Mucosa of stomach (tissue), 1 donor: Measurements from ENCODE around the gene HNRNPA3.

Experiments
- H3K27me3 ChIP-seq: one replicate; pipeline ENCODE4 v1.7.0; 2013; ENCODE audit warnings: mild to moderate bottlenecking, low read length; ENCODE audit not compliant: control insufficient read depth, insufficient read depth
- H3K36me3 ChIP-seq: one replicate; pipeline ENCODE4 v1.7.0; 2013; ENCODE audit warnings: low read length; ENCODE audit not compliant: control insufficient read depth, insufficient read depth
- H3K4me1 ChIP-seq: one replicate; pipeline ENCODE4 v1.7.0; 2013; ENCODE audit warnings: mild to moderate bottlenecking, low read length; ENCODE audit not compliant: control insufficient read depth, insufficient read depth
- H3K4me3 ChIP-seq: one replicate; pipeline ENCODE4 v1.7.0; 2013; ENCODE audit warnings: low read length
- H3K9ac ChIP-seq: one replicate; pipeline ENCODE4 v1.7.0; 2013; ENCODE audit warnings: mild to moderate bottlenecking, low read length, moderate library complexity
- H3K9me3 ChIP-seq: one replicate; pipeline ENCODE4 v1.7.0; 2013; ENCODE audit warnings: mild to moderate bottlenecking, low read length, moderate library complexity; ENCODE audit not compliant: control insufficient read depth
- donor health status: Pancreatic carcinoma.

Gene HNRNPA3

GRCh38 chr2:177212106-177212890, at the start of gene HNRNPA3:
HNRNPA3 (plus strand) TSS chr2:177212794; CDS start chr2:177212800, 6 bp downstream.
- H3K4me1 ChIP-seq = peaks cover 13% of the 10 kb centered on the region
- no peaks in the 10 kb centered on the region for H3K9me3 ChIP-seq
- H3K27me3 ChIP-seq = no peaks in the 10 kb centered on the region

GRCh38 chr2:177164131-177164530, 48.5 kb upstream of the HNRNPA3 start:
- no peak overlapping the region for H3K4me3 ChIP-seq
- H3K36me3 ChIP-seq = no peaks in the 10 kb centered on the region
- no peaks in the 10 kb centered on the region for H3K9me3 ChIP-seq
- H3K27me3 ChIP-seq = no peaks in the 10 kb centered on the region
- peak overlapping the region; percentile 77 for H3K9ac ChIP-seq
- H3K4me1 ChIP-seq = peaks cover 16% of the 10 kb centered on the region

More at GRCh38 chr2:177212106-177212890, at the start of gene HNRNPA3:
- no peaks in the 10 kb centered on the region for H3K36me3 ChIP-seq
- H3K4me3 ChIP-seq = peak within 1 kb of the TSS; percentile 45
- H3K9ac ChIP-seq = peak within 1 kb of the TSS; percentile 93

- H3K36me3 ChIP-seq = no peaks in the 10 kb centered on the region
- no peaks in the 10 kb centered on the region for H3K27me3 ChIP-seq
- H3K4me1 ChIP-seq = peaks cover 16% of the 10 kb centered on the region
- H3K9me3 ChIP-seq = no peaks in the 10 kb centered on the region
- no peak overlapping the region for H3K4me3 ChIP-seq
- H3K9ac ChIP-seq = peak overlapping the region; percentile 77
Measured at GRCh38 chr2:177164584-177165052, 48.0 kb upstream of the HNRNPA3 start.

GRCh38 chr2:177165061-177165583, 47.5 kb upstream of the HNRNPA3 start:
- no peaks in the 10 kb centered on the region for H3K27me3 ChIP-seq
- peak overlapping the region; percentile 77 for H3K9ac ChIP-seq
- H3K9me3 ChIP-seq = no peaks in the 10 kb centered on the region
- H3K4me1 ChIP-seq = peaks cover 21% of the 10 kb centered on the region
- peak overlapping the region; percentile 31 for H3K4me3 ChIP-seq
- H3K36me3 ChIP-seq = no peaks in the 10 kb centered on the region

GRCh38 chr2:177165721-177166711, 46.6 kb upstream of the HNRNPA3 start:
- Histone ChIP-seq H3K9ac (peak overlapping the region; percentile 77), H3K4me1 (peaks cover 28% of the 10 kb centered on the region), H3K4me3 (peak overlapping the region; percentile 27), H3K27me3 (no peaks in the 10 kb centered on the region), H3K36me3 (no peaks in the 10 kb centered on the region), H3K9me3 (no peaks in the 10 kb centered on the region)

- Histone ChIP-seq H3K36me3 (no peaks in the 10 kb centered on the region), H3K9ac (no peak overlapping the region), H3K27me3 (no peaks in the 10 kb centered on the region), H3K4me1 (peaks cover 31% of the 10 kb centered on the region), H3K9me3 (no peaks in the 10 kb centered on the region), H3K4me3 (no peak overlapping the region)
Measured at GRCh38 chr2:177169810-177170514, 42.6 kb upstream of the HNRNPA3 start.

- Histone ChIP-seq H3K9ac (no peak overlapping the region), H3K4me3 (no peak overlapping the region), H3K27me3 (no peaks in the 10 kb centered on the region), H3K36me3 (no peaks in the 10 kb centered on the region), H3K4me1 (peaks cover 21% of the 10 kb centered on the region), H3K9me3 (no peaks in the 10 kb centered on the region)
Measured at GRCh38 chr2:177171418-177171865, 41.2 kb upstream of the HNRNPA3 start.

- H3K27me3 ChIP-seq = no peaks in the 10 kb centered on the region
- no peak overlapping the region for H3K9ac ChIP-seq
- no peaks in the 10 kb centered on the region for H3K36me3 ChIP-seq
- H3K9me3 ChIP-seq = no peaks in the 10 kb centered on the region
- no peak overlapping the region for H3K4me3 ChIP-seq
- peaks cover 19% of the 10 kb centered on the region for H3K4me1 ChIP-seq
Measured at GRCh38 chr2:177172034-177172880, 40.3 kb upstream of the HNRNPA3 start.

GRCh38 chr2:177174486-177174885, 38.1 kb upstream of the HNRNPA3 start:
- Histone ChIP-seq H3K27me3 (no peaks in the 10 kb centered on the region), H3K9me3 (no peaks in the 10 kb centered on the region), H3K36me3 (no peaks in the 10 kb centered on the region), H3K9ac (no peak overlapping the region), H3K4me3 (no peak overlapping the region), H3K4me1 (peaks cover 19% of the 10 kb centered on the region)

- Histone ChIP-seq H3K36me3 (no peaks in the 10 kb centered on the region), H3K4me1 (peaks cover 6% of the 10 kb centered on the region), H3K4me3 (no peak overlapping the region), H3K9ac (no peak overlapping the region), H3K27me3 (no peaks in the 10 kb centered on the region), H3K9me3 (no peaks in the 10 kb centered on the region)
Measured at GRCh38 chr2:177175917-177176668, 36.5 kb upstream of the HNRNPA3 start.
